Stomach (tissue), 9 donors: ENCODE measurements around the gene LIN37. TPM values are rescaled to one million over a fixed set of nuclear protein-coding genes. Genes with fewer than 3 reads are reported as not detected.

Experiments
- DNase-seq, 2 donors: peaks; one replicate each; pipeline versions ENCODE4 v3.0.0 to v3.0.0-alpha.2; 2013 to 2019
- H3K27ac ChIP-seq, 5 donors: fragments of 200-600 bp in 4 of 5; sonication (generic) in 4 of 5; one replicate each; pipeline ENCODE4 v1.5.1; 2013 to 2019; ENCODE audit warnings: mild to moderate bottlenecking in 1 of 5, moderate library complexity in 1 of 5
- H3K27me3 ChIP-seq, 3 donors: fragments of 200-600 bp; sonication (generic); one replicate each; pipeline ENCODE4 v1.5.1; 2017 to 2019; ENCODE audit warnings: mixed run types in 1 of 3
- H3K36me3 ChIP-seq, 4 donors: fragments of 200-600 bp; sonication (generic); 1 replicate in 3 of 4; 2 replicates in 1 of 4; pipeline ENCODE4 v1.5.1; 2016 to 2019
- H3K4me1 ChIP-seq, 4 donors: fragments of 200-600 bp; sonication (generic); one replicate each; pipeline ENCODE4 v1.5.1; 2016 to 2019
- H3K4me3 ChIP-seq, 4 donors: fragments of 200-600 bp; sonication (generic) in 3 of 4; one replicate each; pipeline ENCODE4 v1.5.1; 2016 to 2019; ENCODE audit warnings: mild to moderate bottlenecking in 1 of 4
- H3K9me3 ChIP-seq, 4 donors: fragments of 200-600 bp; sonication (generic); one replicate each; pipeline ENCODE4 v1.5.1; 2016 to 2019
- CTCF ChIP-seq, 7 experiments: fragments of 450-650 bp in 4 of 7; fragments of 200-600 bp in 3 of 7; sonication (generic) in 3 of 7; IDR thresholded peaks; one replicate each; pipeline ENCODE4 v1.5.1; 2016 to 2019; ENCODE audit warnings: antibody characterized with exemption in 7 of 7, control low read depth in 2 of 7, mild to moderate bottlenecking in 1 of 7
- EP300 ChIP-seq: sonication (generic); formaldehyde crosslinking; IDR thresholded peaks from one replicate; pipeline ENCODE4 v1.6.1; 2017; ENCODE audit warnings: antibody characterized with exemption
- POLR2A ChIP-seq, 4 donors: fragments of 450-650 bp; IDR thresholded peaks; one replicate each; pipeline ENCODE4 v1.6.1; 2016; ENCODE audit warnings: antibody characterized with exemption in 4 of 4, control low read depth in 2 of 4, mild to moderate bottlenecking in 1 of 4, moderate library complexity in 1 of 4
- POLR2AphosphoS5 ChIP-seq, 3 donors: sonication (generic); formaldehyde crosslinking; IDR thresholded peaks; one replicate each; pipeline ENCODE4 v1.6.1; 2016; ENCODE audit warnings: antibody characterized with exemption in 3 of 3
- WGBS, 5 donors: extraction: QIAGEN DNeasy Blood & Tissue Kit in 3 of 5; methylation state at CpG; one replicate each; pipeline versions ENCODE4 v1.1.5 to v1.1.7; 2013 to 2018; 5-methylcytosine and 5-hydroxymethylcytosine counted together
- intact Hi-C: fragments of 100-400 bp; cut with DNase I; formaldehyde crosslinking; loops from one replicate; pipeline ENCODE4 v1.15.1; 2023; ENCODE audit warnings: low total_unique reads
- polyA plus RNA-seq, 3 donors: library from polyadenylated mRNA; stranded (reverse); fragments of 200-250 nt; gene quantifications; one replicate each; pipeline ENCODE4 v1.2.3, GENCODE V29; 2013
- total RNA-seq, 5 donors: library from RNA; depleted of rRNA; stranded (reverse); fragments of >200 nt; gene quantifications; one replicate each; pipeline versions ENCODE4 v1.1.0 to v1.2.3, GENCODE V29; 2014 to 2016
- donor health status: healthy with polysubstance abuse.
- donor health status: Bipolar disorder and iron deficiency.
- donor health status: healthy.

LIN37 gene
- total and polyA plus RNA-seq, 8 donors, result 2.3 to 44.9 (median 20.9) TPM

GRCh38 chr19:35780717-35781116, 32.3 kb downstream of the LIN37 start:
- Histone ChIP-seq H3K36me3 (peaks cover 5 to 72% (median 62%) of the 10 kb centered on the region in 4 donors), H3K4me3 (no peak overlapping the region), H3K4me1 (peaks cover 7 to 16% (median 11%) of the 10 kb centered on the region in 4 donors), H3K27me3 (no peaks in the 10 kb centered on the region), H3K9me3 (no peaks in the 10 kb centered on the region), H3K27ac (no peak overlapping the region)
- 90 to 98% (median 94%) methylated on average over 18 to 20 of the region's 20 CpGs for WGBS, 5 donors
- no peak for TF ChIP-seq EP300
- no peak for TF ChIP-seq CTCF (IDR thresholded peaks at IDR 0.05)
- TF ChIP-seq POLR2A (IDR thresholded peaks at IDR 0.05), result no peak
- no peak for TF ChIP-seq POLR2AphosphoS5 (IDR thresholded peaks at IDR 0.05)
- intact Hi-C loops, result no loop called here
- no peak for DNase-seq

- Histone ChIP-seq H3K4me3 (no peak overlapping the region), H3K9me3 (no peaks in the 10 kb centered on the region), H3K4me1 (peaks cover 0 to 7% (median 2%) of the 10 kb centered on the region in 4 donors), H3K27ac (no peak overlapping the region), H3K36me3 (peaks cover 5 to 81% (median 66%) of the 10 kb centered on the region in 4 donors), H3K27me3 (no peaks in the 10 kb centered on the region)
- WGBS, 5 donors, result 75 to 88% (median 82%) methylated on average over 9 of the region's 9 CpGs
- TF ChIP-seq POLR2A (IDR thresholded peaks at IDR 0.05) (no peak), EP300 (no peak), POLR2AphosphoS5 (IDR thresholded peaks at IDR 0.05) (no peak), CTCF (IDR thresholded peaks at IDR 0.05) (no peak)
- intact Hi-C loops, result no loop called here
- no peak for DNase-seq
These were observed 33.3 kb downstream of the LIN37 start for GRCh38 chr19:35781650-35782049.

GRCh38 chr19:35782589-35782988, 34.2 kb downstream of the LIN37 start:
- Histone ChIP-seq H3K36me3 (peaks cover 5 to 91% (median 75%) of the 10 kb centered on the region in 4 donors), H3K4me3 (no peak overlapping the region), H3K27ac (no peak overlapping the region), H3K27me3 (no peaks in the 10 kb centered on the region), H3K9me3 (no peaks in the 10 kb centered on the region), H3K4me1 (no peaks in the 10 kb centered on the region)
- DNase-seq, result no peak
- TF ChIP-seq CTCF (IDR thresholded peaks at IDR 0.05) (no peak), POLR2A (IDR thresholded peaks at IDR 0.05) (no peak), EP300 (no peak), POLR2AphosphoS5 (IDR thresholded peaks at IDR 0.05) (no peak)
- WGBS, 5 donors, result 94 to 95% (median 95%) methylated on average over 9 to 12 of the region's 12 CpGs
- intact Hi-C loops, result no loop called here

- H3K4me1 ChIP-seq, result no peaks in the 10 kb centered on the region
- H3K9me3 ChIP-seq, result no peaks in the 10 kb centered on the region
- TF ChIP-seq POLR2A (IDR thresholded peaks at IDR 0.05) (no peak), CTCF (IDR thresholded peaks at IDR 0.05) (no peak), EP300 (no peak), POLR2AphosphoS5 (IDR thresholded peaks at IDR 0.05) (no peak)
- WGBS, 5 donors, result 79 to 86% (median 84%) methylated on average over 23 to 28 of the region's 28 CpGs
- DNase-seq, result no peak
- no peak overlapping the region for H3K4me3 ChIP-seq
- H3K27me3 ChIP-seq, result no peaks in the 10 kb centered on the region
- intact Hi-C loops, result no loop called here
- no peak overlapping the region for H3K27ac ChIP-seq
- peaks cover 5 to 83% (median 69%) of the 10 kb centered on the region in 4 donors for H3K36me3 ChIP-seq
These were observed 35.4 kb downstream of the LIN37 start for GRCh38 chr19:35783469-35784434.
